Upper lobe of right lung (tissue), 1 donor: ENCODE measurements around the gene ARRDC5. TPM values are rescaled to one million over a fixed set of nuclear protein-coding genes. Genes with fewer than 3 reads are reported as not detected.

Experiments
- ATAC-seq: fragments of 200-7000 bp; cut with Tn5 transposase; one replicate; pipeline ENCODE4 v1.9.1; 2020; ENCODE audit warnings: mild to moderate bottlenecking, moderate library complexity
- DNase-seq: peaks from one replicate; pipeline ENCODE4 v3.0.0-alpha.2; 2020
- H3K27ac ChIP-seq: fragments of 200-600 bp; one replicate; pipeline ENCODE4 v1.8.0; 2022
- H3K27me3 ChIP-seq: fragments of 200-600 bp; one replicate; pipeline ENCODE4 v1.8.0; 2022; ENCODE audit warnings: mild to moderate bottlenecking
- H3K36me3 ChIP-seq: fragments of 200-600 bp; one replicate; pipeline ENCODE4 v1.8.0; 2022
- H3K4me1 ChIP-seq: fragments of 200-600 bp; one replicate; pipeline ENCODE4 v1.8.0; 2022
- H3K4me3 ChIP-seq: fragments of 200-600 bp; one replicate; pipeline ENCODE4 v1.8.0; 2022; ENCODE audit warnings: mild to moderate bottlenecking
- H3K9me3 ChIP-seq: fragments of 200-600 bp; one replicate; pipeline ENCODE4 v1.8.0; 2022
- CTCF ChIP-seq: fragments of 200-600 bp; IDR thresholded peaks from one replicate; pipeline ENCODE4 v1.8.0; 2022; ENCODE audit warnings: antibody characterized with exemption
- intact Hi-C: fragments of 100-400 bp; cut with DNase I; formaldehyde crosslinking; loops from one replicate; pipeline ENCODE4 v1.11.0; 2022
- total RNA-seq: library from RNA; stranded (reverse); fragmentation: NEBNext Ultra II Directional; extraction: Animal tissue kit (Norgen Biotek cat#: 25700); gene quantifications from one replicate; pipeline ENCODE4 v1.2.1, GENCODE V29; 2021
- donor health status: DM: no; HTN: yes; CAD: no; lungs with severe emphysema.

ARRDC5 gene
- total RNA-seq, 1 donor from 2014 or later, result not detected

GRCh38 chr19:4911786-4912672 is 9.3 kb upstream of the ARRDC5 start:
- Histone ChIP-seq H3K4me1 (peaks cover 26% of the 10 kb centered on the region), H3K36me3 (no peaks in the 10 kb centered on the region), H3K27me3 (peaks cover 5% of the 10 kb centered on the region), H3K4me3 (peak overlapping the region; percentile 57), H3K9me3 (no peaks in the 10 kb centered on the region), H3K27ac (no peak overlapping the region)
- ATAC-seq, result peak; percentile 53
- peak; percentile 58 for TF ChIP-seq CTCF
- intact Hi-C loops, result no loop called here
- DNase-seq, result no peak

- ATAC-seq, result no peak
- Histone ChIP-seq H3K4me3 (peak overlapping the region; percentile 57), H3K27ac (no peak overlapping the region), H3K27me3 (peaks cover 5% of the 10 kb centered on the region), H3K36me3 (no peaks in the 10 kb centered on the region), H3K4me1 (peaks cover 26% of the 10 kb centered on the region), H3K9me3 (no peaks in the 10 kb centered on the region)
- intact Hi-C loops, result no loop called here
- DNase-seq, result no peak
- TF ChIP-seq CTCF, result no peak
These were observed 8.6 kb upstream of the ARRDC5 start for GRCh38 chr19:4911314-4911713.

- no peaks in the 10 kb centered on the region for H3K9me3 ChIP-seq
- H3K4me1 ChIP-seq, result peaks cover 26% of the 10 kb centered on the region
- DNase-seq (no peak), ATAC-seq (no peak)
- TF ChIP-seq CTCF, result no peak
- intact Hi-C loops, result no loop called here
- peak overlapping the region; percentile 57 for H3K4me3 ChIP-seq
- H3K27me3 ChIP-seq, result peaks cover 5% of the 10 kb centered on the region
- no peak overlapping the region for H3K27ac ChIP-seq
- H3K36me3 ChIP-seq, result no peaks in the 10 kb centered on the region
These were observed 8.0 kb upstream of the ARRDC5 start for GRCh38 chr19:4910594-4911281.

GRCh38 chr19:4909897-4910593 is 7.3 kb upstream of the ARRDC5 start:
- Histone ChIP-seq H3K27me3 (peaks cover 5% of the 10 kb centered on the region), H3K9me3 (no peaks in the 10 kb centered on the region), H3K36me3 (no peaks in the 10 kb centered on the region), H3K4me3 (peak overlapping the region; percentile 57), H3K4me1 (peaks cover 26% of the 10 kb centered on the region), H3K27ac (no peak overlapping the region)
- intact Hi-C loops, result no loop called here
- peak; percentile 96 for ATAC-seq
- TF ChIP-seq CTCF, result no peak
- DNase-seq, result peak; percentile 96

GRCh38 chr19:4909156-4909896 is 6.6 kb upstream of the ARRDC5 start, which contains the start of gene UHRF1:
Gene UHRF1, plus strand, starts transcription at chr19:4909501. Its CDS starts 1,385 bp downstream, at chr19:4910886.
- H3K27ac ChIP-seq, result no peak within 1 kb of the TSS
- H3K4me3 ChIP-seq, result peak within 1 kb of the TSS; percentile 57
- intact Hi-C loops, result no loop called here
- H3K4me1 ChIP-seq, result peaks cover 26% of the 10 kb centered on the region
- ATAC-seq (no peak), DNase-seq (no peak)
- no peaks in the 10 kb centered on the region for H3K36me3 ChIP-seq
- no peak for TF ChIP-seq CTCF
- H3K27me3 ChIP-seq, result peaks cover 5% of the 10 kb centered on the region
- no peaks in the 10 kb centered on the region for H3K9me3 ChIP-seq
